K562 (cell line): ENCODE data around the gene SMAD1.

Source experiments
- CTCF ChIP-seq, 3 experiments: IDR thresholded peaks in 2 of 3; conservative IDR thresholded peaks in 1 of 3; 2 replicates each; pipeline ENCODE4 v1.5.1; 2011 to 2012; ENCODE audit warnings: low read length in 3 of 3, mild to moderate bottlenecking in 3 of 3, control low read depth in 2 of 3, improper control_type of control experiment in 1 of 3, inconsistent platforms in 1 of 3, low read depth in 1 of 3, mixed read lengths in 1 of 3, moderate library complexity in 1 of 3; ENCODE audit not compliant: insufficient read depth in 2 of 3
- FOXK1 ChIP-seq: sonication (generic); formaldehyde crosslinking; IDR thresholded peaks from 2 replicates; pipeline ENCODE4 v1.8.0; 2022; ENCODE audit warnings: missing genetic modification reagents, mild to moderate bottlenecking, borderline replicate concordance
- KDM5B ChIP-seq: fragments of 200-600 bp; sonication (generic); IDR thresholded peaks from 2 replicates; pipeline ENCODE4 v1.6.1; 2012; ENCODE audit warnings: low read depth, mild to moderate bottlenecking, moderate library complexity, low read length, control low read depth, inconsistent platforms; ENCODE audit not compliant: insufficient replicate concordance
- PCBP1 ChIP-seq: fragments of 200-400 bp; formaldehyde crosslinking; IDR thresholded peaks from 2 replicates; pipeline ENCODE4 v1.6.1; 2018; ENCODE audit warnings: mild to moderate bottlenecking, low read depth, low read length; ENCODE audit not compliant: poor library complexity, severe bottlenecking
- POLR2A ChIP-seq: fragments of 450-650 bp; conservative IDR thresholded peaks from 2 replicates; pipeline ENCODE4 v1.6.1; 2016
- RUNX1 ChIP-seq: sonication (generic); IDR thresholded peaks from 2 replicates; pipeline ENCODE4 v1.6.1; 2016; ENCODE audit warnings: antibody characterized with exemption, low read depth
- ZNF41 ChIP-seq: fragments of 250-450 bp; sonication (Bioruptor Pico); conservative IDR thresholded peaks from 2 replicates; pipeline ENCODE4 v1.4.0; 2020; ENCODE audit warnings: mild to moderate bottlenecking
- ZSCAN32 ChIP-seq: fragments of 450-650 bp; formaldehyde crosslinking; IDR thresholded peaks from 2 replicates; pipeline ENCODE4 v1.4.0; 2020; ENCODE audit warnings: mild to moderate bottlenecking, moderate library complexity
- TF ChIP-seq, protein P1 (sequence below): sonication (generic); formaldehyde crosslinking; IDR thresholded peaks from 2 replicates; pipeline ENCODE4 v1.8.0; 2022; ENCODE audit warnings: missing genetic modification reagents, mild to moderate bottlenecking, borderline replicate concordance

DNA sequence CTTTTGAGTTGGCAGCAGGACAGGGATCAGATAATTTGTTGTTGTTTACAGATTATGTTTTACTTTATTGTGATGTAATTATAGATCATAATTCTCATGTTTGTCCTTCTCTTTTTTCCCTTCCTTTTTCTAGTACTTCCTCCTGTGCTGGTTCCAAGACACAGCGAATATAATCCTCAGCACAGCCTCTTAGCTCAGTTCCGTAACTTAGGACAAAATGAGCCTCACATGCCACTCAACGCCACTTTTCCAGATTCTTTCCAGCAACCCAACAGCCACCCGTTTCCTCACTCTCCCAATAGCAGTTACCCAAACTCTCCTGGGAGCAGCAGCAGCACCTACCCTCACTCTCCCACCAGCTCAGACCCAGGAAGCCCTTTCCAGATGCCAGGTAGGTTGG, 58.0 kb downstream of the SMAD1 start:
- no peak for TF ChIP-seq FOXK1 (CRISPR knock-in tag)
- no peak for TF ChIP-seq CTCF (IDR thresholded peaks at IDR 0.05 in 2 of 3, conservative IDR thresholded peaks at IDR 0.05 in 1 of 3; ENCODE audit: insufficient read depth in 2 of 3, low read depth in 1 of 3, low read length in 3 of 3)
- no peak for TF ChIP-seq ZNF41 (CRISPR knock-in tag)
- TF ChIP-seq, protein P1, sequence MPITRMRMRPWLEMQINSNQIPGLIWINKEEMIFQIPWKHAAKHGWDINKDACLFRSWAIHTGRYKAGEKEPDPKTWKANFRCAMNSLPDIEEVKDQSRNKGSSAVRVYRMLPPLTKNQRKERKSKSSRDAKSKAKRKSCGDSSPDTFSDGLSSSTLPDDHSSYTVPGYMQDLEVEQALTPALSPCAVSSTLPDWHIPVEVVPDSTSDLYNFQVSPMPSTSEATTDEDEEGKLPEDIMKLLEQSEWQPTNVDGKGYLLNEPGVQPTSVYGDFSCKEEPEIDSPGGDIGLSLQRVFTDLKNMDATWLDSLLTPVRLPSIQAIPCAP (CRISPR knock-in tag): no peak
- TF ChIP-seq POLR2A: no peak
- no peak for TF ChIP-seq PCBP1
- TF ChIP-seq ZSCAN32 (CRISPR knock-in tag): no peak
- no peak for TF ChIP-seq RUNX1
- TF ChIP-seq KDM5B: no peak
